A549 (cell line): ENCODE data around the gene SNX25.

Source experiments
- CEBPB ChIP-seq, 2 experiments: fragments of >200 bp in 1 of 2; sonication (Bioruptor Twin) in 1 of 2; formaldehyde crosslinking in 1 of 2; IDR thresholded peaks; 2 replicates each; pipeline ENCODE4 v1.6.1; 2012 to 2016
- EP300 ChIP-seq, 2 experiments: fragments of >200 bp; sonication (Bioruptor Twin); formaldehyde crosslinking; IDR thresholded peaks; 2 replicates in 1 of 2; 3 replicates in 1 of 2; pipeline ENCODE4 v1.6.1; 2016 to 2017
- GATA3 ChIP-seq: IDR thresholded peaks from 2 replicates; pipeline ENCODE4 v1.6.1; 2012; ENCODE audit warnings: borderline replicate concordance
- JUNB ChIP-seq: fragments of >200 bp; sonication (Bioruptor Twin); formaldehyde crosslinking; IDR thresholded peaks from 2 replicates; pipeline ENCODE4 v1.6.1; 2016
- MAX ChIP-seq: IDR thresholded peaks from 2 replicates; pipeline ENCODE4 v1.6.1; 2012
- POLR2A ChIP-seq: IDR thresholded peaks from 2 replicates; pipeline ENCODE4 v1.6.1; 2012; ENCODE audit warnings: mild to moderate bottlenecking, low read length
- SMC3 ChIP-seq: fragments of >200 bp; sonication (Bioruptor Twin); formaldehyde crosslinking; IDR thresholded peaks from 3 replicates; pipeline ENCODE4 v1.6.1; 2018; ENCODE audit warnings: inconsistent platforms
- TF ChIP-seq, protein P1 (sequence below): fragments of >200 bp; sonication (Bioruptor Twin); formaldehyde crosslinking; IDR thresholded peaks from 3 replicates; pipeline ENCODE4 v1.5.1; 2016

DNA sequence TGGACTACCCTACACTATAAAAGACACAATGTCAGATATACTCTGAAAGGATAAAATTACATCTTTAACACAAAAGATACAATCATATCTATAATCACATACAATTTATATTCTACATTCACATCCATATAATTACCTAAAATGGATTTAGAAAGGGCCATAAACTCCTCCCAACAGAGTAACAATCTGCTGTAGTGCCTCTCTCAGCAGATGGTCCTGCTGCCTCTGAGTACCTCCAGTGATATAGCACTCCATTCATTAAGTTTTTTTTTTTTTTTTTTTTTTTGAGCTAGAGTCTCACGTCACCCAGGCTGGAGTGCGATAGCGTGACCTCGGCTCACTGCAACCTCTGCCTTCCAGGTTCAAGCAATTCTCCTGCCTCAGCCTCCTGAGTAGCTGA lies 194.6 kb downstream of the SNX25 start:
- no peak for TF ChIP-seq JUNB
- TF ChIP-seq EP300 (IDR thresholded peaks at IDR 0.05) = no peak
- TF ChIP-seq CEBPB (IDR thresholded peaks at IDR 0.05) = no peak
- TF ChIP-seq POLR2A = no peak
- TF ChIP-seq, protein P1, sequence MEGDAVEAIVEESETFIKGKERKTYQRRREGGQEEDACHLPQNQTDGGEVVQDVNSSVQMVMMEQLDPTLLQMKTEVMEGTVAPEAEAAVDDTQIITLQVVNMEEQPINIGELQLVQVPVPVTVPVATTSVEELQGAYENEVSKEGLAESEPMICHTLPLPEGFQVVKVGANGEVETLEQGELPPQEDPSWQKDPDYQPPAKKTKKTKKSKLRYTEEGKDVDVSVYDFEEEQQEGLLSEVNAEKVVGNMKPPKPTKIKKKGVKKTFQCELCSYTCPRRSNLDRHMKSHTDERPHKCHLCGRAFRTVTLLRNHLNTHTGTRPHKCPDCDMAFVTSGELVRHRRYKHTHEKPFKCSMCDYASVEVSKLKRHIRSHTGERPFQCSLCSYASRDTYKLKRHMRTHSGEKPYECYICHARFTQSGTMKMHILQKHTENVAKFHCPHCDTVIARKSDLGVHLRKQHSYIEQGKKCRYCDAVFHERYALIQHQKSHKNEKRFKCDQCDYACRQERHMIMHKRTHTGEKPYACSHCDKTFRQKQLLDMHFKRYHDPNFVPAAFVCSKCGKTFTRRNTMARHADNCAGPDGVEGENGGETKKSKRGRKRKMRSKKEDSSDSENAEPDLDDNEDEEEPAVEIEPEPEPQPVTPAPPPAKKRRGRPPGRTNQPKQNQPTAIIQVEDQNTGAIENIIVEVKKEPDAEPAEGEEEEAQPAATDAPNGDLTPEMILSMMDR = no peak
- no peak for TF ChIP-seq GATA3
- no peak for TF ChIP-seq SMC3
- no peak for TF ChIP-seq MAX
